Suprapubic skin (tissue), 4 donors: ENCODE results near the gene HLA-DPB1. TPM values are rescaled to one million over a fixed set of nuclear protein-coding genes. Genes with fewer than 3 reads are reported as not detected.

Experiments
- DNase-seq, 2 donors: peaks; one replicate each; pipeline ENCODE4 v3.0.0-alpha.2; 2019; ENCODE audit warnings: low spot score in 2 of 2
- H3K27ac ChIP-seq: fragments of 200-600 bp; sonication (generic); one replicate; pipeline ENCODE4 v1.5.1; 2019
- H3K27me3 ChIP-seq: fragments of 200-600 bp; sonication (generic); one replicate; pipeline ENCODE4 v1.5.1; 2019
- H3K36me3 ChIP-seq: fragments of 200-600 bp; sonication (generic); one replicate; pipeline ENCODE4 v1.5.1; 2019
- H3K4me1 ChIP-seq: fragments of 200-600 bp; sonication (generic); one replicate; pipeline ENCODE4 v1.5.1; 2019
- H3K4me3 ChIP-seq: fragments of 200-600 bp; sonication (generic); one replicate; pipeline ENCODE4 v1.5.1; 2019; ENCODE audit warnings: mild to moderate bottlenecking
- H3K9me3 ChIP-seq: fragments of 200-600 bp; sonication (generic); one replicate; pipeline ENCODE4 v1.5.1; 2019
- CTCF ChIP-seq, 2 donors: fragments of 200-600 bp in 1 of 2; fragments of 450-650 bp in 1 of 2; sonication (generic) in 1 of 2; IDR thresholded peaks; one replicate each; pipeline ENCODE4 v1.5.1; 2016 to 2019; ENCODE audit warnings: antibody characterized with exemption in 2 of 2, mild to moderate bottlenecking in 1 of 2, moderate library complexity in 1 of 2
- EP300 ChIP-seq: sonication (generic); formaldehyde crosslinking; IDR thresholded peaks from one replicate; pipeline ENCODE4 v1.6.1; 2017; ENCODE audit warnings: antibody characterized with exemption
- POLR2A ChIP-seq, 2 donors: fragments of 450-650 bp; IDR thresholded peaks; one replicate each; pipeline ENCODE4 v1.6.1; 2017; ENCODE audit warnings: antibody characterized with exemption in 2 of 2, mild to moderate bottlenecking in 2 of 2, moderate library complexity in 2 of 2
- POLR2AphosphoS5 ChIP-seq, 3 donors: sonication (generic); formaldehyde crosslinking; IDR thresholded peaks; one replicate each; pipeline ENCODE4 v1.6.1; 2017; ENCODE audit warnings: antibody characterized with exemption in 3 of 3
- WGBS: methylation state at CpG from one replicate; pipeline ENCODE4 v1.1.5; 2018; 5-methylcytosine and 5-hydroxymethylcytosine counted together
- total RNA-seq, 4 donors: library from RNA; depleted of rRNA; stranded (reverse); fragments of >200 nt; gene quantifications; one replicate each; pipeline ENCODE4 v1.1.0, GENCODE V29; 2016

Gene HLA-DPB1
- total RNA-seq, 4 donors from 2014 or later: 23.7 to 76.6 (median 51.7) TPM

GRCh38 chr6:33132081-33132524 is 56.3 kb downstream of the HLA-DPB1 start:
- no peak for TF ChIP-seq EP300
- TF ChIP-seq CTCF (IDR thresholded peaks at IDR 0.05): no peak
- no peak for DNase-seq
- Histone ChIP-seq H3K27ac (no peak overlapping the region), H3K27me3 (peaks cover 10% of the 10 kb centered on the region), H3K9me3 (no peaks in the 10 kb centered on the region), H3K4me1 (no peaks in the 10 kb centered on the region), H3K36me3 (no peaks in the 10 kb centered on the region), H3K4me3 (no peak overlapping the region)
- WGBS: 52% methylated on average over 8 of the region's 8 CpGs

GRCh38 chr6:33136310-33136900 is 60.6 kb downstream of the HLA-DPB1 start:
- no peaks in the 10 kb centered on the region for H3K36me3 ChIP-seq
- no peak overlapping the region for H3K4me3 ChIP-seq
- 40% methylated on average over 4 of the region's 4 CpGs for WGBS
- H3K27ac ChIP-seq: no peak overlapping the region
- no peaks in the 10 kb centered on the region for H3K4me1 ChIP-seq
- no peaks in the 10 kb centered on the region for H3K27me3 ChIP-seq
- no peak for TF ChIP-seq CTCF (IDR thresholded peaks at IDR 0.05)
- no peak for TF ChIP-seq POLR2A (IDR thresholded peaks at IDR 0.05)
- TF ChIP-seq POLR2AphosphoS5 (IDR thresholded peaks at IDR 0.05): no peak
- no peak for TF ChIP-seq EP300
- H3K9me3 ChIP-seq: no peaks in the 10 kb centered on the region
- no peak for DNase-seq

Other genes starting within 250 kb of the HLA-DPB1 start
- gene TAP2, start 237.3 kb upstream of the HLA-DPB1 start, total RNA-seq: 10 to 100 TPM; 17.7 to 20.8 (median 20.1) TPM
- 10 to 100 TPM; 43.6 to 62.7 (median 49.0) TPM for gene PSMB8, start 231.9 kb upstream of the HLA-DPB1 start, total RNA-seq
- gene TAP1, start 222.3 kb upstream of the HLA-DPB1 start, total RNA-seq: 100 to 1,000 TPM in 2 of 4 donors, 10 to 100 TPM in 2; 90.7 to 126 (median 101) TPM
- gene PSMB9, start 221.8 kb upstream of the HLA-DPB1 start, total RNA-seq: 10 to 100 TPM; 12.6 to 35.8 (median 19.1) TPM
- gene HLA-DMB, start 135.0 kb upstream of the HLA-DPB1 start, total RNA-seq: 10 to 100 TPM; 15.0 to 30.2 (median 18.1) TPM
- 10 to 100 TPM; 18.3 to 57.0 (median 24.2) TPM for gene HLA-DMA, start 122.9 kb upstream of the HLA-DPB1 start, total RNA-seq
- 100 to 1,000 TPM; 145 to 246 (median 197) TPM for gene BRD2, start 107.4 kb upstream of the HLA-DPB1 start, total RNA-seq
- gene HLA-DOA, start 66.4 kb upstream of the HLA-DPB1 start, total RNA-seq: 10 to 100 TPM in 1 of 4 donors, 1 to 10 TPM in 3; 6.8 to 14.3 (median 8.0) TPM
- 100 to 1,000 TPM in 1 of 4 donors, 10 to 100 TPM in 3; 21.1 to 101 (median 91.3) TPM for gene HLA-DPA1, start 2.3 kb upstream of the HLA-DPB1 start, total RNA-seq
- under 1 TPM; 0.21 to 0.97 (median 0.40) TPM for gene COL11A2, start 116.5 kb downstream of the HLA-DPB1 start, total RNA-seq
- gene RXRB, start 124.7 kb downstream of the HLA-DPB1 start, total RNA-seq: 10 to 100 TPM; 18.6 to 47.9 (median 26.9) TPM
- gene SLC39A7, start 124.9 kb downstream of the HLA-DPB1 start, total RNA-seq: 10 to 100 TPM; 29.3 to 46.3 (median 41.9) TPM
- 10 to 100 TPM; 26.2 to 66.0 (median 50.5) TPM for gene HSD17B8, start 128.7 kb downstream of the HLA-DPB1 start, total RNA-seq
- gene RING1, start 132.5 kb downstream of the HLA-DPB1 start, total RNA-seq: 10 to 100 TPM; 11.5 to 18.1 (median 14.9) TPM
- gene VPS52, start 195.9 kb downstream of the HLA-DPB1 start, total RNA-seq: 10 to 100 TPM; 44.4 to 75.1 (median 59.0) TPM
- 1,000 to 10,000 TPM; 2,261 to 4,381 (median 4,042) TPM for gene RPS18, start 196.1 kb downstream of the HLA-DPB1 start, total RNA-seq
- 10 to 100 TPM; 16.6 to 26.2 (median 18.2) TPM for gene B3GALT4, start 201.1 kb downstream of the HLA-DPB1 start, total RNA-seq
- gene WDR46, start 213.2 kb downstream of the HLA-DPB1 start, total RNA-seq: 10 to 100 TPM; 41.3 to 67.2 (median 50.2) TPM
- 10 to 100 TPM; 20.5 to 31.5 (median 22.3) TPM for gene PFDN6, start 213.6 kb downstream of the HLA-DPB1 start, total RNA-seq
- gene RGL2, start 223.0 kb downstream of the HLA-DPB1 start, total RNA-seq: 100 to 1,000 TPM in 1 of 4 donors, 10 to 100 TPM in 3; 80.8 to 118 (median 96.6) TPM
- 100 to 1,000 TPM in 3 of 4 donors, 10 to 100 TPM in 1; 91.5 to 132 (median 108) TPM for gene TAPBP, start 238.1 kb downstream of the HLA-DPB1 start, total RNA-seq
- gene ZBTB22, start 241.8 kb downstream of the HLA-DPB1 start, total RNA-seq: 10 to 100 TPM; 32.1 to 36.8 (median 33.4) TPM
- 10 to 100 TPM; 35.6 to 53.2 (median 42.5) TPM for gene DAXX, start 247.0 kb downstream of the HLA-DPB1 start, total RNA-seq